ENCODE data around the gene RBMS3. TPM values are rescaled to one million over a fixed set of nuclear protein-coding genes. Genes with fewer than 3 reads are reported as not detected.

The RBMS3 gene
- total RNA-seq, 1 donor from 2014 or later: 33.0 TPM

- H3K4me3 ChIP-seq (ENCODE audit: insufficient read depth, low read depth, low read length): no peak overlapping the region
- no peaks in the 10 kb centered on the region for H4K20me1 ChIP-seq (ENCODE audit: insufficient read depth, low read length)
- no peaks in the 10 kb centered on the region for H3K9me3 ChIP-seq (ENCODE audit: insufficient read depth, low read depth, low read length)
- Mint-ChIP-seq H3K9me3 (ENCODE audit: unreplicated experiment) (no peaks in the 10 kb centered on the region), H3K4me1 (ENCODE audit: low read depth, unreplicated experiment) (peaks cover 3% of the 10 kb centered on the region), H3K36me3 (ENCODE audit: low read depth, unreplicated experiment) (peaks cover 9% of the 10 kb centered on the region), H3K4me3 (ENCODE audit: unreplicated experiment) (no peak overlapping the region), H3K27ac (ENCODE audit: unreplicated experiment) (no peak overlapping the region), H3K27me3 (ENCODE audit: low read depth, unreplicated experiment) (no peaks in the 10 kb centered on the region)
- H3K9ac ChIP-seq (ENCODE audit: low read length): no peak overlapping the region
- H3K4me2 ChIP-seq (ENCODE audit: low read length): peak overlapping the region; percentile 1
- no peaks in the 10 kb centered on the region for H3K27me3 ChIP-seq (ENCODE audit: insufficient read depth, low read length)
- TF ChIP-seq CTCF (IDR thresholded peaks at IDR 0.05; ENCODE audit: insufficient read depth, low read depth, low read length) (no peak), EZH2 (IDR thresholded peaks at IDR 0.05; ENCODE audit: insufficient read depth, low read length) (no peak)
- no peak for DNase-seq (ENCODE audit: low read depth)
- FAIRE-seq: no peak
- peaks cover 13% of the 10 kb centered on the region for H3K4me1 ChIP-seq (ENCODE audit: insufficient read depth, low read length)
- H3K79me2 ChIP-seq (ENCODE audit: insufficient read depth, low read length): no peaks in the 10 kb centered on the region
- H2AFZ ChIP-seq (ENCODE audit: low read depth, low read length): no peak overlapping the region
- H3K27ac ChIP-seq (ENCODE audit: low read depth, low read length): no peak overlapping the region
- H3K36me3 ChIP-seq (ENCODE audit: insufficient read depth, low read length): peaks cover 5% of the 10 kb centered on the region
Measured at GRCh38 chr3:29438580-29438979, 157.7 kb downstream of the RBMS3 start.

- DNase-seq (ENCODE audit: low read depth): peak; percentile 44
Measured at GRCh38 chr3:29440413-29441305, 159.8 kb downstream of the RBMS3 start.

More at GRCh38 chr3:29440413-29441305, 159.8 kb downstream of the RBMS3 start:
- H2AFZ ChIP-seq (ENCODE audit: low read depth, low read length): peak overlapping the region; percentile 46
- peaks cover 13% of the 10 kb centered on the region for H3K4me1 ChIP-seq (ENCODE audit: insufficient read depth, low read length)
- H3K27me3 ChIP-seq (ENCODE audit: insufficient read depth, low read length): no peaks in the 10 kb centered on the region
- no peaks in the 10 kb centered on the region for H3K36me3 ChIP-seq (ENCODE audit: insufficient read depth, low read length)
- peak overlapping the region; percentile 46 for H3K4me3 ChIP-seq (ENCODE audit: insufficient read depth, low read depth, low read length)
- no peak overlapping the region for H3K27ac ChIP-seq (ENCODE audit: low read depth, low read length)
- Mint-ChIP-seq H3K36me3 (ENCODE audit: low read depth, unreplicated experiment) (peaks cover 5% of the 10 kb centered on the region), H3K4me1 (ENCODE audit: low read depth, unreplicated experiment) (peaks cover 3% of the 10 kb centered on the region), H3K27ac (ENCODE audit: unreplicated experiment) (no peak overlapping the region), H3K4me3 (ENCODE audit: unreplicated experiment) (no peak overlapping the region), H3K27me3 (ENCODE audit: low read depth, unreplicated experiment) (no peaks in the 10 kb centered on the region), H3K9me3 (ENCODE audit: unreplicated experiment) (no peaks in the 10 kb centered on the region)
- peak overlapping the region; percentile 21 for H3K9ac ChIP-seq (ENCODE audit: low read length)
- peak overlapping the region; percentile 77 for H3K4me2 ChIP-seq (ENCODE audit: low read length)
- no peaks in the 10 kb centered on the region for H3K9me3 ChIP-seq (ENCODE audit: insufficient read depth, low read depth, low read length)
- no peaks in the 10 kb centered on the region for H4K20me1 ChIP-seq (ENCODE audit: insufficient read depth, low read length)
- H3K79me2 ChIP-seq (ENCODE audit: insufficient read depth, low read length): no peaks in the 10 kb centered on the region
- peak; percentile 26 for FAIRE-seq
- TF ChIP-seq EZH2 (IDR thresholded peaks at IDR 0.05; ENCODE audit: insufficient read depth, low read length): no peak
- no peak for TF ChIP-seq CTCF (IDR thresholded peaks at IDR 0.05; ENCODE audit: insufficient read depth, low read depth, low read length)
